Urinary bladder (tissue), 4 donors: ENCODE measurements around the gene SEPTIN7. TPM values are rescaled to one million over a fixed set of nuclear protein-coding genes. Genes with fewer than 3 reads are reported as not detected.

Source experiments
- DNase-seq: peaks from one replicate; pipeline ENCODE4 v3.0.0-alpha.2; 2015; ENCODE audit errors: extremely low spot score
- H3K27ac ChIP-seq: one replicate; pipeline ENCODE4 v1.5.1; 2013; ENCODE audit warnings: low read depth, mild to moderate bottlenecking, moderate library complexity
- H3K36me3 ChIP-seq: one replicate; pipeline ENCODE4 v1.6.1; 2013; ENCODE audit warnings: mild to moderate bottlenecking, moderate library complexity; ENCODE audit not compliant: insufficient read depth
- H3K4me1 ChIP-seq: one replicate; pipeline ENCODE4 v1.6.1; 2013; ENCODE audit warnings: mild to moderate bottlenecking, moderate library complexity; ENCODE audit not compliant: insufficient read depth
- H3K4me3 ChIP-seq: one replicate; pipeline ENCODE4 v1.5.1; 2013; ENCODE audit warnings: low read depth, low read length
- WGBS: extraction: QIAGEN DNeasy Blood & Tissue Kit; methylation state at CpG from one replicate; pipeline ENCODE4 v1.1.7; 2013; 5-methylcytosine and 5-hydroxymethylcytosine counted together
- polyA plus RNA-seq: library from polyadenylated mRNA; stranded (reverse); fragments of 200-250 nt; gene quantifications from one replicate; pipeline ENCODE4 v1.2.3, GENCODE V29; 2013
- total RNA-seq: library from RNA; depleted of rRNA; stranded (reverse); fragments of >200 nt; gene quantifications from one replicate; pipeline ENCODE4 v1.2.3, GENCODE V29; 2014
- donor health status: healthy with polysubstance abuse.
- donor health status: healthy.

The SEPTIN7 gene
- total and polyA plus RNA-seq, 2 donors = 259 to 627 TPM

- under 1% methylated on average over 70 of the region's 70 CpGs for WGBS
- Histone ChIP-seq H3K36me3 (no peaks in the 10 kb centered on the region), H3K4me1 (no peaks in the 10 kb centered on the region), H3K4me3 (peak overlapping the region; percentile 84), H3K27ac (peak overlapping the region; percentile 95)
- DNase-seq = peak; percentile 61
Observed at GRCh38 chr7:35801392-35802101, 690 bp downstream of the SEPTIN7 start.

DNA sequence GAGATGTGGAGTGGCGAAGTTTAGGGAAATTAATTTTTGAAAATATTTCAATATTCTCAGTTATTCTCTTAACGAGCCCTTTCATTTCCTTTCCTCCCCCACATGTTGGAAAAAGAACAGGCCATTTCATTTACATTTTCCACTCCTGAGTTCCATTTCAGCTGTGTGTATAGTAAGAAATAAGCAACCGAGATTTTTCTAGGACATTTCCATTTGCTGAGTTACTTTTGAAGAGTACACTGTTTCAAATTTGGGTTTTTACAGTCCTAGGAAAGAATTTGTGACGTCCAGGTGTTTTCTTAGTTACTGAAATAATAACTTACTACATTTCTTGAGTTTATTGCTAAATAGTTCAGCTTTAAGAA lies 1.2 kb downstream of the SEPTIN7 start:
- Histone ChIP-seq H3K27ac (peak overlapping the region; percentile 95), H3K36me3 (no peaks in the 10 kb centered on the region), H3K4me3 (peak overlapping the region; percentile 84), H3K4me1 (no peaks in the 10 kb centered on the region)
- no peak for DNase-seq
- WGBS = under 1% methylated on average over 4 of the region's 4 CpGs

DNA sequence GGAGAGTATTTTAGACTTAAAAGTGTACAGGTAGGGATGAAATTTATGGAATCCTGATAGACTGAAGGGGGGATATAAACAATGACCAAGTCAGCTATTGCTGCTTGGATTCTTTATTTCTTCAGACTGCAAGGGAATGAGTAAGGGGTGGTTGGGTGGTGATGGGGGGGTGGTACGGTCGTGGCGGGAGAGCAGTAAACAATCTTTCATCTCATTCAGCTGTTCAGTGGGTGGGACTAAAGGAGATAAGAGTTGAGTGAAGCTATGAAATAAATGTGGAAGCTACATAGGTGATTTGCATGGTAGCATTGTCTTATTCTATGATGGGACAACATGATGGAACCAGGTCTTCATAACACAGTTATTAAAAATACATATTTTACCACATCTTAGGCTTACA lies 1.8 kb downstream of the SEPTIN7 start:
- peak overlapping the region; percentile 3 for H3K4me3 ChIP-seq
- no peaks in the 10 kb centered on the region for H3K4me1 ChIP-seq
- H3K36me3 ChIP-seq = no peaks in the 10 kb centered on the region
- peak overlapping the region; percentile 23 for H3K27ac ChIP-seq
- 3% methylated on average over 3 of the region's 3 CpGs for WGBS
- DNase-seq = no peak

DNA sequence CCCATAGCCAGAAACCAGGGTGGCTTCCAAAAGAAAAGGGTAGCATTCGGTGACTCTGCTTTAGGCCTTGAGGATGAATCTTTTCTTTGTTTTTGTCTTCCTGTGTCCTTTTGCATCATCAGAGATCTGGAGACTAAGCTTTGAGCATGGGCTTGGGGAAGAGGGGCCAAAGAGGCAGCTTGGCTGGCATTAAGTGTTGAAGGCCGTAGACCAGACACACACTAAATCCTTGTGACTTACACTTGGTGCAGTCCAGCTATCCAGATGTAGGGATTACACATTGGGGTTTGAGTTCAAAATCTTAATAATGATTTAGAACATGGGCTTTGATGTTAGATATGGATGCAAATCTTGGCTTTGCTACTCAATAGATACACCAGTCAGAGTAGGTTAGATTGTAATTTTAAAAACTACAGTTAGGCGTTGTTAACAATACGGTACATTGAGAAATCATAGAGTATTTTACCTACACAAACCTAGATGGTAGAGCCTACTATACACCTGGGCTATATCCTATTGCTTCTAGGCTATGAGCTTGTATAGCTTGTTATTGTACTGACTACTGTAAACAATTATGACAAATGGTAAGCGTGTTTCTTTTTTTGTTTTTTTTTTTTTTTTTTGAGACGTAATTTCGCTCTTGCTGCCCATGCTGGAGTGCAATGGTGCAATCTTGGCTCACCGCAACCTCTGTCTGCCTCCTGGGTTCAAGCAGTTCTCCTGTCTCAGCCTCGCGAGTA lies 3.5 kb downstream of the SEPTIN7 start:
- no peaks in the 10 kb centered on the region for H3K36me3 ChIP-seq
- H3K27ac ChIP-seq = no peak overlapping the region
- DNase-seq = no peak
- H3K4me1 ChIP-seq = no peaks in the 10 kb centered on the region
- H3K4me3 ChIP-seq = no peak overlapping the region
- 88% methylated on average over 10 of the region's 10 CpGs for WGBS

- Histone ChIP-seq H3K4me3 (no peak overlapping the region), H3K36me3 (no peaks in the 10 kb centered on the region), H3K27ac (no peak overlapping the region), H3K4me1 (no peaks in the 10 kb centered on the region)
- 40% methylated on average over 3 of the region's 3 CpGs for WGBS
- DNase-seq = no peak
Observed at GRCh38 chr7:35805876-35806275, 5.0 kb downstream of the SEPTIN7 start.

GRCh38 chr7:35816514-35816913 lies 15.7 kb downstream of the SEPTIN7 start:
- Histone ChIP-seq H3K4me3 (no peak overlapping the region), H3K4me1 (no peaks in the 10 kb centered on the region), H3K27ac (no peak overlapping the region), H3K36me3 (peaks cover 1% of the 10 kb centered on the region)
- no peak for DNase-seq
- 86% methylated on average over 1 of the region's 1 CpG for WGBS

DNA sequence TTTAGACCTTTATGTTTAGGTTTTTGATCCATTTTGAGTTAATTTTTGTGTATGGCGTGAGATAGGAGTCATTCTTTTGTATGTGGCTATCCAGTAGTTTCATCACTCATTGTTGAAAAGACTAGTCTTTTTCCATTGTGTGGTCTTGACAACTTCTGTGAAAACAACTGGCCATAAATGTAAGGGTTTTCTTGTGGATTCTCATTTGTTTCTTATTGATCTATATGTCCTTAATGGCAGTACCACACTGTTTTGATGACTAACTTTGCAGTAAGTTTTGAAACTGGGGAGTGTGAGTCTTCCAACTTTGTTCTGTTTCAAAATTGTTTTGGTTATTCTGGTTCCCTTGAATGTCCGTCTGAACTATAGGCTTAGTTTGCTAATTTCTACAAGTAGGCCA lies 16.3 kb downstream of the SEPTIN7 start:
- WGBS = 88% methylated on average over 2 of the region's 2 CpGs
- no peak for DNase-seq
- no peak overlapping the region for H3K27ac ChIP-seq
- H3K36me3 ChIP-seq = peaks cover 1% of the 10 kb centered on the region
- no peaks in the 10 kb centered on the region for H3K4me1 ChIP-seq
- no peak overlapping the region for H3K4me3 ChIP-seq

DNA sequence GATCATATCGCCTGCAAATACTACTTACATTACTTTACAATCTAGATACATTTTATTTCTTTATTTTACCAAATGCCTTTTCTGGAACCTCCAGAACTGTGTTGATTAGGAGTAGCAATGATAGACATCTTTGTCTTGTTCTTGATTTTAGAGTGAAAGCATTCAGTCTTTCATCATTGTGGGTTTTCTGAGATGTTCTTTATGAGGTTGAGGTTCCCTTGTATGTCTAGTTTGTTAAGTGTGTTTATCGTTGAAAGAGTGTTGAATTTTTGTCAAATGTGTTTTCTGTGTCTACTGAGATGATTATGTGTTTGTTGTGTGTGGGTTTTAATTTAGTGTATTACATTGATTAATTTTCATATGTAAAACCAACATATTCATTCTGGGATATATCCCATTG lies 17.1 kb downstream of the SEPTIN7 start:
- Histone ChIP-seq H3K36me3 (peaks cover 1% of the 10 kb centered on the region), H3K27ac (no peak overlapping the region), H3K4me1 (no peaks in the 10 kb centered on the region), H3K4me3 (no peak overlapping the region)
- WGBS = 96% methylated on average over 2 of the region's 2 CpGs
- no peak for DNase-seq

- no peak overlapping the region for H3K27ac ChIP-seq
- no peaks in the 10 kb centered on the region for H3K4me1 ChIP-seq
- no peak overlapping the region for H3K4me3 ChIP-seq
- no peak for DNase-seq
- peaks cover 1% of the 10 kb centered on the region for H3K36me3 ChIP-seq
Observed at GRCh38 chr7:35818513-35818912, 17.7 kb downstream of the SEPTIN7 start.

DNA sequence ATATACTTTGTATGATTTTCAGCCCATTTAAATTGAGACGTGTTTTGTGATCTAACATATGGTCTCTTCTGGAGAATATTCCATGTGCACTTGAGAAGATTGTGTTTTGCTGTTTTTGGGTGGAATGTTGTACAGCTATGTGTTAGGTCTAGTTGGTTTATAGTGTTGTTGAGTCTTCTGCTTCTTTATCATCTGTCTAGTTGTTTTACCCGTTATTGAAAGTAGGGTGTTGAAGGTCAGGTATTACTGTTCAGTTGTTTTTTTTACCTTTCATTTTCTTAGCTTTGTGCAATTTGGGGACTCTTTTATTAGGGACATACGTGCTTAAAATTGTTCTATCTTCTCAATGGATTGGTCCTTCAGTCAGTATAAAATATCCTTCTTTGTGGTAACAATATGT lies 18.5 kb downstream of the SEPTIN7 start:
- H3K36me3 ChIP-seq = peaks cover 1% of the 10 kb centered on the region
- 73% methylated on average over 3 of the region's 3 CpGs for WGBS
- H3K4me3 ChIP-seq = no peak overlapping the region
- no peak overlapping the region for H3K27ac ChIP-seq
- no peaks in the 10 kb centered on the region for H3K4me1 ChIP-seq
- DNase-seq = no peak

DNA sequence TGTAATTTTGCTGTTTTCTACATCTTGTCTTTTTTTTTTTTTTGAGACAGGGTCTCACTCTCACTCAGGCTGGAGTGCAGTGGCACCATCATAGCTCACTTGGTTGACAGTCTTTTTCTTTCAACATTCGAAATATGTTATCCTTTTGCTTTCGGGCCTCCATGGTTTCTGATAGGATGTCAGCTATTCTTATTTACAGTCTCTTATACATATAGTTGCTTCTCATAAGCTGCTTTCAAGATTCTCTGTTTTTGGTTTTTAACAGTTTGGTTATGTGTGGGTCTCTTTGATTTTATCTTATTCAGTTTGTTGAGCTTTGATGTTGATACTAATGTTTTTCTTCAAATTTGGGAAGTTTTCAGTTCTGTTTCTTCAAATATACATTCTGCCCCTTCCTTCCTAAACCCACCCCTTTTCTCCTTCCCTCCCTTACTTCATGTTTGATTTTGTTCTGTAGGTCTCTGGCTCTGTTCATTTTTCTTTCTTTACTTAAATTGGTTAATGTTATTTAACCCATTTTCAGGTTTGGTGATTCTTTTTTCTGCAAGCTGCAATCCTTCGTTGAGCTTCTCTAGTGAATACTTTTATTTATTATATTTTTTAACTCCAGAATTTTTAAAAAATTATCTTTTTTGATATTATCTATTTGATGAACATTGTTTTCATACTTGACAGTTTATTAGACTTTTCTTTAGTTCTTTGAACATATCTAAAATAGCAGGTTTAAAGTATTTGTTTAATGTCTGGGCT lies 19.3 kb downstream of the SEPTIN7 start:
- Histone ChIP-seq H3K4me3 (no peak overlapping the region), H3K4me1 (no peaks in the 10 kb centered on the region), H3K27ac (no peak overlapping the region), H3K36me3 (no peaks in the 10 kb centered on the region)
- no peak for DNase-seq
- WGBS = 81% methylated on average over 3 of the region's 3 CpGs

DNA sequence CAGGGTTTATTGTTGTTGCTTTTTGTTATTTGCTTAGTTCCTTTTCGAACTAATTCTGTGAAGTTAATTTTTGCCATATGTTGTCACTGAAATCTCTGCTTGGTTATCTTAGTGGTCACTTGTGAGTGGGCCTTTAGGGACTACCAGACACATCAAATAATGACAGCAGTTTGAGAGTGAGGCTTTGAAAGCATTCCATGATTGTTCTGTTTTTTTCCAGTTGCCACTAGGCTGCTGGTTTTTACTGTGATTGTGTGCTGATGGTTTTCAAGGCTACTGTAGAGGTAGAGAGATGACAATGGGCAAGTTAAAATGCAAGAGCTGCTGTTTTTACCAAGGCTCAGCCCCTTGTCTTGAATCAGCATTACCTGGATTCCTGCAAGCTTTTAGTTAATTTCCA lies 20.0 kb downstream of the SEPTIN7 start:
- H3K27ac ChIP-seq = no peak overlapping the region
- WGBS = 85% methylated on average over 1 of the region's 1 CpG
- no peak overlapping the region for H3K4me3 ChIP-seq
- no peaks in the 10 kb centered on the region for H3K36me3 ChIP-seq
- DNase-seq = no peak
- H3K4me1 ChIP-seq = peaks cover 3% of the 10 kb centered on the region

- Histone ChIP-seq H3K36me3 (no peaks in the 10 kb centered on the region), H3K27ac (no peak overlapping the region), H3K4me3 (no peak overlapping the region), H3K4me1 (peaks cover 3% of the 10 kb centered on the region)
- no peak for DNase-seq
- 79% methylated on average over 3 of the region's 3 CpGs for WGBS
Observed at GRCh38 chr7:35823440-35823839, 22.6 kb downstream of the SEPTIN7 start.

DNA sequence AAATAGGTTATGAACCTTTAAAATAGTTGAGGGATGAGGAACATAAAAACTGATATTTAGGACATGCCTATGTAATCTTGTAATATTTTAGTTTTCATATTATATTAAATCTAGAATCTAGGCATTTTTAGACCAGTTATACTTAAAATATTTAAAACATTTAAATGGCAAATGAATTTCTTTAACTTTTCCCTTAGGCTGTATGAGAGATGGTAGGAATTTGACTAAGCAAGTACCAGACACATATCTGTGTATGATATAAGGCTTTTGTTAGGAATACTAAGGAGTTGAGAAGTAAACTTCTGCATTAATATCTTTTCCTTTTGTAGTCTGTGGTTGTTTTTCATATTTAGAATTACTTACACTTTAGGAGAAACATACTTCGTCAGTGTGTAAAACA lies 25.1 kb downstream of the SEPTIN7 start:
- Histone ChIP-seq H3K36me3 (no peaks in the 10 kb centered on the region), H3K27ac (no peak overlapping the region), H3K4me1 (peaks cover 3% of the 10 kb centered on the region), H3K4me3 (no peak overlapping the region)
- WGBS = 78% methylated on average over 1 of the region's 1 CpG
- no peak for DNase-seq
